ENCODE measurements around the gene VDAC2.

DNA sequence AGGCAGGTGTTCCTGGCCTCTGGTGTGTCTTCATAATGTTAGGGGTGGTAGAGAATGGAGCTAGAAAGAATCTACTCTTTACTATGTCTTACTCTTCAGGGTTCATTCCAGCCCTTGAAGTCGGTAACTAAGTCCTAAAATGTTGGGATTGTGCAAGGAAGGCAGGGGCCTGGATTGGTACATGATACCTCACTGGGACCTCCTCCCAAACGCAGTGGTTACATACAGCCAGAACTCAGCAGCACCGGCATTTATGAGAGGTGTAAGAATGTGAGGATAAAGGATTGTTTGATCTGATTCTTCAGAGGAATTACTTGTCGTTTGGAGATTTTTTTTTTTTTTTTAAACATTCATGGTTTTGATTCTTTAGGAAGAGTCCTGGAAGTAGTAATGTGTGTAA lies 18.2 kb downstream of the VDAC2 start:
- TF ChIP-seq, protein P1, sequence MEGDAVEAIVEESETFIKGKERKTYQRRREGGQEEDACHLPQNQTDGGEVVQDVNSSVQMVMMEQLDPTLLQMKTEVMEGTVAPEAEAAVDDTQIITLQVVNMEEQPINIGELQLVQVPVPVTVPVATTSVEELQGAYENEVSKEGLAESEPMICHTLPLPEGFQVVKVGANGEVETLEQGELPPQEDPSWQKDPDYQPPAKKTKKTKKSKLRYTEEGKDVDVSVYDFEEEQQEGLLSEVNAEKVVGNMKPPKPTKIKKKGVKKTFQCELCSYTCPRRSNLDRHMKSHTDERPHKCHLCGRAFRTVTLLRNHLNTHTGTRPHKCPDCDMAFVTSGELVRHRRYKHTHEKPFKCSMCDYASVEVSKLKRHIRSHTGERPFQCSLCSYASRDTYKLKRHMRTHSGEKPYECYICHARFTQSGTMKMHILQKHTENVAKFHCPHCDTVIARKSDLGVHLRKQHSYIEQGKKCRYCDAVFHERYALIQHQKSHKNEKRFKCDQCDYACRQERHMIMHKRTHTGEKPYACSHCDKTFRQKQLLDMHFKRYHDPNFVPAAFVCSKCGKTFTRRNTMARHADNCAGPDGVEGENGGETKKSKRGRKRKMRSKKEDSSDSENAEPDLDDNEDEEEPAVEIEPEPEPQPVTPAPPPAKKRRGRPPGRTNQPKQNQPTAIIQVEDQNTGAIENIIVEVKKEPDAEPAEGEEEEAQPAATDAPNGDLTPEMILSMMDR (IDR thresholded peaks at IDR 0.05), result no peak
- no peak for TF ChIP-seq POLR2A (IDR thresholded peaks at IDR 0.05)
